NCI-H345 treated with DMSO at 0.1 percent for 48 hours (cell line): ENCODE data around the gene ERCC5.

Source experiments
- DNase-seq: peaks from one replicate; lab custom pipeline; 2025; ENCODE audit not compliant: unreplicated experiment; lab: John Stamatoyannopoulos, UW

Gene ERCC5

GRCh38 chr13:102845630-102846260, at the start of gene ERCC5:
TSS of gene ERCC5 (plus strand) at chr13:102846032. CDS start at chr13:102846267, 235 bp downstream.
- peak; percentile 85 for DNase-seq

GRCh38 chr13:102798581-102799425, 47.0 kb upstream of the ERCC5 start, which contains the start of the genes BIVM and POGLUT2:
TSS of gene BIVM (plus strand) at chr13:102799119. CDS start at chr13:102807268, 8,149 bp downstream.
TSS of gene POGLUT2 (minus strand) at chr13:102798976. CDS start at chr13:102798670, 306 bp downstream.
- peak; percentile 83 for DNase-seq

- no peak for DNase-seq
Observed at GRCh38 chr13:102799426-102800144, 46.2 kb upstream of the ERCC5 start.

GRCh38 chr13:102800145-102801041, 45.4 kb upstream of the ERCC5 start:
- peak; percentile 44 for DNase-seq

- no peak for DNase-seq
Observed at GRCh38 chr13:102805680-102806079, 40.2 kb upstream of the ERCC5 start.

GRCh38 chr13:102807699-102808098, 38.1 kb upstream of the ERCC5 start:
- DNase-seq: no peak

- no peak for DNase-seq
Observed at GRCh38 chr13:102812611-102813287, 33.1 kb upstream of the ERCC5 start.

GRCh38 chr13:102814025-102814607, 31.7 kb upstream of the ERCC5 start:
- DNase-seq: no peak

GRCh38 chr13:102814793-102815192, 31.0 kb upstream of the ERCC5 start:
- DNase-seq: no peak

- no peak for DNase-seq
Observed at GRCh38 chr13:102815788-102816187, 30.0 kb upstream of the ERCC5 start.

GRCh38 chr13:102816708-102817107, 29.1 kb upstream of the ERCC5 start:
- DNase-seq: no peak

GRCh38 chr13:102817241-102817640, 28.6 kb upstream of the ERCC5 start:
- DNase-seq: no peak

- DNase-seq: no peak
Observed at GRCh38 chr13:102817907-102818306, 27.9 kb upstream of the ERCC5 start.

GRCh38 chr13:102825400-102825799, 20.4 kb upstream of the ERCC5 start:
- no peak for DNase-seq

- DNase-seq: no peak
Observed at GRCh38 chr13:102825921-102826706, 19.7 kb upstream of the ERCC5 start.

- no peak for DNase-seq
Observed at GRCh38 chr13:102830646-102831045, 15.2 kb upstream of the ERCC5 start.

- DNase-seq: no peak
Observed at GRCh38 chr13:102836471-102836870, 9.4 kb upstream of the ERCC5 start.

- no peak for DNase-seq
Observed at GRCh38 chr13:102838273-102838672, 7.6 kb upstream of the ERCC5 start.

GRCh38 chr13:102838982-102839381, 6.8 kb upstream of the ERCC5 start:
- DNase-seq: no peak
